Heart left ventricle (tissue), 16 donors: ENCODE measurements around the gene KCNN3. TPM values are rescaled to one million over a fixed set of nuclear protein-coding genes. Genes with fewer than 3 reads are reported as not detected.

Experiments
- ATAC-seq, 4 donors: fragments of 200-7000 bp; cut with Tn5 transposase; one replicate each; pipeline ENCODE4 v1.9.1; 2020 to 2022; ENCODE audit warnings: moderate library complexity in 4 of 4, mild to moderate bottlenecking in 3 of 4, moderate number of reproducible peaks in 1 of 4
- DNase-seq, 5 donors: peaks; one replicate each; pipeline ENCODE4 v3.0.0-alpha.2; 2020
- H3K27ac ChIP-seq, 12 donors: fragments of 200-600 bp; sonication (generic) in 4 of 12; one replicate each; pipeline versions ENCODE4 v1.5.0 to v1.8.0; 2016 to 2022; ENCODE audit warnings: mild to moderate bottlenecking in 2 of 12
- H3K27me3 ChIP-seq, 9 donors: fragments of 200-600 bp; sonication (generic) in 2 of 9; one replicate each; pipeline versions ENCODE4 v1.5.1 to v1.8.0; 2016 to 2022; ENCODE audit warnings: mild to moderate bottlenecking in 3 of 9
- H3K36me3 ChIP-seq, 9 donors: fragments of 200-600 bp; sonication (generic) in 2 of 9; one replicate each; pipeline versions ENCODE4 v1.5.0 to v1.8.0; 2018 to 2022; ENCODE audit warnings: mild to moderate bottlenecking in 2 of 9
- H3K4me1 ChIP-seq, 12 donors: fragments of 200-600 bp; sonication (generic) in 4 of 12; one replicate each; pipeline versions ENCODE4 v1.5.0 to v1.8.0; 2016 to 2022; ENCODE audit warnings: mild to moderate bottlenecking in 3 of 12
- H3K4me3 ChIP-seq, 12 donors: fragments of 200-600 bp; sonication (generic) in 4 of 12; one replicate each; pipeline versions ENCODE4 v1.5.0 to v1.8.0; 2017 to 2022; ENCODE audit warnings: mild to moderate bottlenecking in 9 of 12, moderate library complexity in 4 of 12
- H3K9me3 ChIP-seq, 12 donors: fragments of 200-600 bp; sonication (generic) in 4 of 12; one replicate each; pipeline versions ENCODE4 v1.5.0 to v1.8.0; 2016 to 2022; ENCODE audit warnings: mild to moderate bottlenecking in 1 of 12
- CTCF ChIP-seq, 12 donors: fragments of 200-600 bp; sonication (generic) in 4 of 12; IDR thresholded peaks; one replicate each; pipeline versions ENCODE4 v1.5.0 to v1.8.0; 2018 to 2022; ENCODE audit warnings: antibody characterized with exemption in 12 of 12, mild to moderate bottlenecking in 5 of 12
- POLR2A ChIP-seq, 2 donors: fragments of 450-650 bp; IDR thresholded peaks; one replicate each; pipeline ENCODE4 v1.6.1; 2017; ENCODE audit warnings: antibody characterized with exemption in 2 of 2, mild to moderate bottlenecking in 2 of 2, moderate library complexity in 2 of 2
- WGBS, 4 donors: extraction: QIAGEN DNeasy Blood & Tissue Kit in 2 of 4; methylation state at CpG; one replicate each; pipeline versions ENCODE4 v1.1.5 to v1.1.7; 2013 to 2018; 5-methylcytosine and 5-hydroxymethylcytosine counted together
- intact Hi-C, 10 donors: fragments of 100-400 bp; cut with DNase I; formaldehyde crosslinking; loops; one replicate each; pipeline versions ENCODE4 v1.11.1 to v1.14.2; 2022
- polyA plus RNA-seq, 2 donors: library from polyadenylated mRNA; stranded (reverse); fragments of 200-250 nt; gene quantifications; one replicate each; pipeline ENCODE4 v1.2.3, GENCODE V29; 2013
- total RNA-seq, 9 donors: library from RNA; depleted of rRNA in 2 of 9; stranded (reverse); fragments of >200 nt in 2 of 9; fragmentation: NEBNext Ultra II Directional in 3 of 9; extraction: Animal tissue kit (Norgen Biotek cat#: 25700) in 3 of 9; gene quantifications; one replicate each; pipeline versions ENCODE4 v1.1.0 to v1.2.4, GENCODE V29; 2016 to 2023
- donor health status: ischemic (EF 13 %, LVEDD 7.1; RV severe dilation, severe dysfunction).
- donor health status: healthy with polysubstance abuse.
- donor health status: DM: no; HTN: yes; CAD: no.
- donor health status: DM: no; HTN: no; CAD: no.
- donor health status: ischemic (EF 25% LVEDD 6.9; RV normal size, moderate dysfunction).
- donor health status: ischemic (EF 25% LVEDD 5.7; RV mildly dilated, moderate dysfunction).
- donor health status: healthy.
- donor health status: DM: yes; HTN: yes; CAD: no.
- donor health status: ischemic (EF 35%, LVEDD 5.7; RV mildly dilated, moderate dysfunction).
- donor health status: nonischemic (EF 11% LVEDD 7.7; RV severe dilation, severe dysfunction).
- donor health status: DM: yes; HTN: yes; CAD: no.
- donor health status: PGD.
- donor health status: ischemic (EF 29% LVEDD 5.4; RV normal size, mild dysfunction).
- donor health status: nonischemic (EF 23%, LVEDD 6.1; RV moderate dilation, normal function).

The KCNN3 gene
- total and polyA plus RNA-seq, 11 donors, result 0.42 to 4.6 (median 2.2) TPM

GRCh38 chr1:154742606-154743005 is 127.5 kb downstream of the KCNN3 start:
- Histone ChIP-seq H3K9me3 (peaks cover 0 to 11% (median 0%) of the 10 kb centered on the region in 12 donors), H3K4me1 (peaks cover 0 to 46% (median 20%) of the 10 kb centered on the region in 12 donors), H3K27me3 (no peaks in the 10 kb centered on the region), H3K27ac (peak overlapping the region in 1 of 12 donors; percentile 63), H3K4me3 (no peak overlapping the region), H3K36me3 (no peaks in the 10 kb centered on the region)
- no peak for DNase-seq
- ATAC-seq, result peak in 2 of 4 donors; percentile 4 to 23
- intact Hi-C loops, result loop anchor here in 1 of 10 donors (10.0 kb wide), 1 partner anchor 58 kb away; no protein-coding TSS in a partner anchor
- TF ChIP-seq CTCF (IDR thresholded peaks at IDR 0.05), result no peak
- no peak for TF ChIP-seq POLR2A (IDR thresholded peaks at IDR 0.05)
- 63 to 72% (median 66%) methylated on average over 11 of the region's 11 CpGs for WGBS, 4 donors

GRCh38 chr1:154741741-154742495 is 128.2 kb downstream of the KCNN3 start:
- TF ChIP-seq CTCF (IDR thresholded peaks at IDR 0.05), result peak in 5 of 12 donors; percentile 10 to 36 (median 11)
- TF ChIP-seq POLR2A (IDR thresholded peaks at IDR 0.05), result no peak
- WGBS, 4 donors, result 58 to 68% (median 62%) methylated on average over 15 of the region's 15 CpGs
- H3K27me3 ChIP-seq, result no peaks in the 10 kb centered on the region
- no peak overlapping the region for H3K4me3 ChIP-seq
- intact Hi-C loops, result loop anchor here in 1 of 10 donors (10.0 kb wide), 1 partner anchor 57 kb away; no protein-coding TSS in a partner anchor
- H3K27ac ChIP-seq, result peak overlapping the region in 9 of 12 donors; percentile 19 to 85 (median 60)
- DNase-seq, result no peak
- H3K9me3 ChIP-seq, result peaks cover 0 to 11% (median 0%) of the 10 kb centered on the region in 12 donors
- peaks cover 0 to 39% (median 17%) of the 10 kb centered on the region in 12 donors for H3K4me1 ChIP-seq
- no peaks in the 10 kb centered on the region for H3K36me3 ChIP-seq
- ATAC-seq, result peak; percentile 21 to 50 (median 31)

- DNase-seq, result no peak
- peak overlapping the region in 8 of 12 donors; percentile 19 to 85 (median 62) for H3K27ac ChIP-seq
- peaks cover 0 to 11% (median 0%) of the 10 kb centered on the region in 12 donors for H3K9me3 ChIP-seq
- TF ChIP-seq CTCF (IDR thresholded peaks at IDR 0.05), result no peak
- ATAC-seq, result peak; percentile 35 to 71 (median 46)
- peaks cover 0 to 34% (median 16%) of the 10 kb centered on the region in 12 donors for H3K4me1 ChIP-seq
- H3K36me3 ChIP-seq, result peaks cover 0 to 4% (median 0%) of the 10 kb centered on the region in 9 donors
- no peak overlapping the region for H3K4me3 ChIP-seq
- intact Hi-C loops, result loop anchor here in 1 of 10 donors (10.0 kb wide), 1 partner anchor 57 kb away; no protein-coding TSS in a partner anchor
- H3K27me3 ChIP-seq, result no peaks in the 10 kb centered on the region
These were observed 128.8 kb downstream of the KCNN3 start for GRCh38 chr1:154741327-154741726.

- no peak for DNase-seq
- intact Hi-C loops, result loop anchor here in 1 of 10 donors (10.0 kb wide), 1 partner anchor 55 kb away; no protein-coding TSS in a partner anchor
- Histone ChIP-seq H3K27me3 (no peaks in the 10 kb centered on the region), H3K27ac (no peak overlapping the region), H3K4me3 (no peak overlapping the region), H3K9me3 (peaks cover 0 to 11% (median 0%) of the 10 kb centered on the region in 12 donors), H3K4me1 (peaks cover 0 to 24% (median 14%) of the 10 kb centered on the region in 12 donors), H3K36me3 (peaks cover 0 to 5% (median 0%) of the 10 kb centered on the region in 9 donors)
- TF ChIP-seq POLR2A (IDR thresholded peaks at IDR 0.05), result no peak
- TF ChIP-seq CTCF (IDR thresholded peaks at IDR 0.05), result no peak
- ATAC-seq, result no peak
- WGBS, 4 donors, result 77 to 93% (median 88%) methylated on average over 2 of the region's 2 CpGs
These were observed 130.4 kb downstream of the KCNN3 start for GRCh38 chr1:154739654-154740053.
